GM13976 (cell line): ENCODE measurements around the gene ARHGAP9.

Experiments
- DNase-seq: peaks from one replicate; pipeline ENCODE4 v3.0.0; 2012; ENCODE audit warnings: low spot score
- in situ Hi-C: fragments of 300-500 bp; cut with MboI; formaldehyde crosslinking; loops from one replicate; pipeline ENCODE4 v1.12.0; 2022; ENCODE audit warnings: low sequenced_read_pairs, mixed read lengths, inconsistent platforms; ENCODE audit not compliant: unreplicated experiment
- TF ChIP-seq, protein P1 (sequence below): IDR thresholded peaks from 2 replicates; pipeline ENCODE4 v1.5.1; 2012; ENCODE audit warnings: borderline replicate concordance, mild to moderate bottlenecking; ENCODE audit not compliant: insufficient read depth; ENCODE audit errors: extremely low read depth, missing control alignments, control extremely low read depth

The ARHGAP9 gene

DNA sequence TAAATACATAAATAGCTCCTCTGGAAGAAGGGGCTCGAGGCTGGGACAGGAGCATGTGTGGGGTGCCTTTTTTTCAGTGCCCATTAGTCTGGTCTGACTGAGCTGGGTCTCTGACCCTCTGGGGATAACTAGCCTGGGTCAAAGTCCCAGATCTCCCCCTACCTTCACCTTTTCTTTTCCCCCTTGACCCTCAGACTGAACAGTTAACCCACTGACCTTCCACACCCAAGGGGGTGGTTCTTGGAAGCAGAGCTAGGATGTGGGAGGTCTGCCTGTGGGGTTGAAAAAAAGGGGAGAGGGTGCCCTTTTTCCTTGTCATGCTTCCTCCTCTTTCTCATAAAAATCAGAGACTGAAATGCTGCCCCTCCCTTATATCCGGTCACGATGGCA lies 21.0 kb downstream of the ARHGAP9 start:
- TF ChIP-seq, protein P1, sequence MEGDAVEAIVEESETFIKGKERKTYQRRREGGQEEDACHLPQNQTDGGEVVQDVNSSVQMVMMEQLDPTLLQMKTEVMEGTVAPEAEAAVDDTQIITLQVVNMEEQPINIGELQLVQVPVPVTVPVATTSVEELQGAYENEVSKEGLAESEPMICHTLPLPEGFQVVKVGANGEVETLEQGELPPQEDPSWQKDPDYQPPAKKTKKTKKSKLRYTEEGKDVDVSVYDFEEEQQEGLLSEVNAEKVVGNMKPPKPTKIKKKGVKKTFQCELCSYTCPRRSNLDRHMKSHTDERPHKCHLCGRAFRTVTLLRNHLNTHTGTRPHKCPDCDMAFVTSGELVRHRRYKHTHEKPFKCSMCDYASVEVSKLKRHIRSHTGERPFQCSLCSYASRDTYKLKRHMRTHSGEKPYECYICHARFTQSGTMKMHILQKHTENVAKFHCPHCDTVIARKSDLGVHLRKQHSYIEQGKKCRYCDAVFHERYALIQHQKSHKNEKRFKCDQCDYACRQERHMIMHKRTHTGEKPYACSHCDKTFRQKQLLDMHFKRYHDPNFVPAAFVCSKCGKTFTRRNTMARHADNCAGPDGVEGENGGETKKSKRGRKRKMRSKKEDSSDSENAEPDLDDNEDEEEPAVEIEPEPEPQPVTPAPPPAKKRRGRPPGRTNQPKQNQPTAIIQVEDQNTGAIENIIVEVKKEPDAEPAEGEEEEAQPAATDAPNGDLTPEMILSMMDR = no peak
- DNase-seq = no peak
- in situ Hi-C loops = loop anchor here (10.0 kb wide), 1 partner anchor 174 kb away; no protein-coding TSS in a partner anchor

DNA sequence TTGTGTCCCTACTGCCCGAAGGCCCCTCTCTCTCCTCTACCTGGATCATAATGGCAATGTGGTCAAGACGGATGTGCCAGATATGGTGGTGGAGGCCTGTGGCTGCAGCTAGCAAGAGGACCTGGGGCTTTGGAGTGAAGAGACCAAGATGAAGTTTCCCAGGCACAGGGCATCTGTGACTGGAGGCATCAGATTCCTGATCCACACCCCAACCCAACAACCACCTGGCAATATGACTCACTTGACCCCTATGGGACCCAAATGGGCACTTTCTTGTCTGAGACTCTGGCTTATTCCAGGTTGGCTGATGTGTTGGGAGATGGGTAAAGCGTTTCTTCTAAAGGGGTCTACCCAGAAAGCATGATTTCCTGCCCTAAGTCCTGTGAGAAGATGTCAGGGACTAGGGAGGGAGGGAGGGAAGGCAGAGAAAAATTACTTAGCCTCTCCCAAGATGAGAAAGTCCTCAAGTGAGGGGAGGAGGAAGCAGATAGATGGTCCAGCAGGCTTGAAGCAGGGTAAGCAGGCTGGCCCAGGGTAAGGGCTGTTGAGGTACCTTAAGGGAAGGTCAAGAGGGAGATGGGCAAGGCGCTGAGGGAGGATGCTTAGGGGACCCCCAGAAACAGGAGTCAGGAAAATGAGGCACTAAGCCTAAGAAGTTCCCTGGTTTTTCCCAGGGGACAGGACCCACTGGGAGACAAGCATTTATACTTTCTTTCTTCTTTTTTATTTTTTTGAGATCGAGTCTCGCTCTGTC lies 22.8 kb downstream of the ARHGAP9 start:
- TF ChIP-seq, protein P1 = no peak
- in situ Hi-C loops = loop anchor here (10.0 kb wide), 1 partner anchor 172 kb away; no protein-coding TSS in a partner anchor
- no peak for DNase-seq

DNA sequence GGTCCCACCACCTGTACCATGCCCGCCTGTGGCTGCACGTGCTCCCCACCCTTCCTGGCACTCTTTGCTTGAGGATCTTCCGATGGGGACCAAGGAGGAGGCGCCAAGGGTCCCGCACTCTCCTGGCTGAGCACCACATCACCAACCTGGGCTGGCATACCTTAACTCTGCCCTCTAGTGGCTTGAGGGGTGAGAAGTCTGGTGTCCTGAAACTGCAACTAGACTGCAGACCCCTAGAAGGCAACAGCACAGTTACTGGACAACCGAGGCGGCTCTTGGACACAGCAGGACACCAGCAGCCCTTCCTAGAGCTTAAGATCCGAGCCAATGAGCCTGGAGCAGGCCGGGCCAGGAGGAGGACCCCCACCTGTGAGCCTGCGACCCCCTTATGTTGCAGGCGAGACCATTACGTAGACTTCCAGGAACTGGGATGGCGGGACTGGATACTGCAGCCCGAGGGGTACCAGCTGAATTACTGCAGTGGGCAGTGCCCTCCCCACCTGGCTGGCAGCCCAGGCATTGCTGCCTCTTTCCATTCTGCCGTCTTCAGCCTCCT lies 23.4 kb downstream of the ARHGAP9 start:
- in situ Hi-C loops = loop anchor here (10.0 kb wide), 1 partner anchor 171 kb away; no protein-coding TSS in a partner anchor
- peak; percentile 61 for DNase-seq
- TF ChIP-seq, protein P1 = peak; percentile 60

DNA sequence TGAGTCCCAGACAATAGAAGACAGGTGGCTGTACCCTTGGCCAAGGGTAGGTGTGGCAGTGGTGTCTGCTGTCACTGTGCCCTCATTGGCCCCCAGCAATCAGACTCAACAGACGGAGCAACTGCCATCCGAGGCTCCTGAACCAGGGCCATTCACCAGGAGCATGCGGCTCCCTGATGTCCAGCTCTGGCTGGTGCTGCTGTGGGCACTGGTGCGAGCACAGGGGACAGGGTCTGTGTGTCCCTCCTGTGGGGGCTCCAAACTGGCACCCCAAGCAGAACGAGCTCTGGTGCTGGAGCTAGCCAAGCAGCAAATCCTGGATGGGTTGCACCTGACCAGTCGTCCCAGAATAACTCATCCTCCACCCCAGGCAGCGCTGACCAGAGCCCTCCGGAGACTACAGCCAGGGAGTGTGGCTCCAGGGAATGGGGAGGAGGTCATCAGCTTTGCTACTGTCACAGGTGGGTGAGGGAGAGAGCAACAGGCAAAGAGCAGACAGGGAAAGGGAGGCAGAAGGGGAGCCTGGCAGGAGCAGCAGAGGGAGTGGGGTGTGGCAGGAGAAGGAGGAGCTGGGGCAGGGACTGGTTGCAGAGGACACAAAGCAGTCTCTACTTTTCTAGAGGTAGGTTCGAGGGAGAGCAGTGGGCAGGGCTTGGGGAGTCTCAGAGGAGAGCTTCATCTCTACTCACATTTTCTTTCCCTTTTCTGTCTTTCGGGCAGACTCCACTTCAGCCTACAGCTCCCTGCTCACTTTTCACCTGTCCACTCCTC lies 24.1 kb downstream of the ARHGAP9 start:
- TF ChIP-seq, protein P1 = no peak
- in situ Hi-C loops = loop anchor here (10.0 kb wide), 1 partner anchor 171 kb away; no protein-coding TSS in a partner anchor
- no peak for DNase-seq

DNA sequence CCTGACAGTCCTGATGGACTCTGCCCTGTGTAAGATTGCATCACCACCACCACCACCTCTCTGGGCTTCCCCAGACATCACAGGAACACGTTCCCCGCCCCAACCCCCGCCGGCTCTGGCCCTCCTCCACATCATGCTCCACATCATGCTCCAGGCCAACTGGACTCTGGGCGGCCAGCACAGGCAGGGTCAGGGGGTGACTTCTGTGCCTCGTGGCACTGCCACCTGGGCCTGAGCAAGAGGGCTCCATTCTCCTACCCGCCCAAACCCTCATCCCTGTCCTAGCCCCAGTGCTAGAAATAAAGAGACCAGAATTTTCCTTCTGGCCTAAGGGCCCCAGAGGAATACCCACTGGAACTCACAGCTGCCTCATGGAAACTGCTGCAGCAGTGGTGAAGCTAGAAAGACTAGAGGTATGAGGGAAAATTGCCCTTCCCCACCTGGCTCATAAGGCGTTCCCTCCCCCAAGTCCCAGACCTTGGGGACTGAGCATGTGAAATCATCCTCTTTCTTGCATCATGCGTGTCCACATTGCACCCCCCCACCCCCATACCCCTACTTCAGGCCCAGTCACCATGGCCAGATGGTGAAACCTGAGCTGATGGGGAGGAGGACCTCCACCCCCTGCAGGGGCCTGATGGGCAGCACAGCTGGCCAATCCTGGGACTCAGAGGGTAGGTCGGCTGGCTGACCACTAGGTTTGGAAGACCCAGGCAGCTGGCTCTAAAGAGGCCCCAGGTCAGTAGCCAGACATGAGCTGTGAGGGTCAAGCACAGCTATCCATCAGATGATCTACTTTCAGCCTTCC lies 24.9 kb downstream of the ARHGAP9 start, which contains the start of gene INHBE:
TSS of gene INHBE (plus strand) at position 742 of the 808 bp plus-strand sequence. CDS start 230 bp downstream, outside the sequence.
- DNase-seq = peak; percentile 29
- TF ChIP-seq, protein P1 = no peak
- in situ Hi-C loops = loop anchor here (10.0 kb wide), 1 partner anchor 170 kb away; no protein-coding TSS in a partner anchor
